Left lobe of liver (tissue), 2 donors: ENCODE data around the gene NUP35. TPM values are rescaled to one million over a fixed set of nuclear protein-coding genes. Genes with fewer than 3 reads are reported as not detected.
"Not testable (repeated sequence)": the region's sequence is repeated elsewhere in the genome, so short reads cannot be mapped to it uniquely, and the experiment has no call there.

Experiments
- ATAC-seq: fragments of 200-7000 bp; cut with Tn5 transposase; one replicate; pipeline ENCODE4 v1.9.1; 2020; ENCODE audit warnings: mild to moderate bottlenecking, moderate library complexity
- DNase-seq: peaks from one replicate; pipeline ENCODE4 v3.0.0-alpha.2; 2020; ENCODE audit warnings: low spot score
- total RNA-seq: library from RNA; stranded (reverse); gene quantifications from one replicate; pipeline ENCODE4 v1.2.1, GENCODE V29; 2021
- donor health status: DM: no; HTN: no; CAD: no; lungs with moderate emphysema.
- donor health status: DM: no; HTN: yes; CAD: no.

NUP35 gene
- total RNA-seq, 1 donor from 2014 or later = 9.5 TPM

- no peak for DNase-seq
- ATAC-seq = no peak
Measured at GRCh38 chr2:183126635-183127034, 2.4 kb downstream of the NUP35 start.

GRCh38 chr2:183134016-183134415 lies 9.8 kb downstream of the NUP35 start:
- ATAC-seq (no peak), DNase-seq (no peak)

GRCh38 chr2:183148955-183149354 lies 24.7 kb downstream of the NUP35 start:
- DNase-seq = no peak
- ATAC-seq = no peak

GRCh38 chr2:183149489-183149888 lies 25.2 kb downstream of the NUP35 start:
- DNase-seq (no peak), ATAC-seq (no peak)

- not testable (repeated sequence) for DNase-seq, ATAC-seq
Measured at GRCh38 chr2:183152280-183152679, 28.0 kb downstream of the NUP35 start.

GRCh38 chr2:183153967-183154366 lies 29.7 kb downstream of the NUP35 start:
- no peak for ATAC-seq

GRCh38 chr2:183154772-183155171 lies 30.5 kb downstream of the NUP35 start:
- DNase-seq, ATAC-seq: not testable (repeated sequence)

More at GRCh38 chr2:183153967-183154366, 29.7 kb downstream of the NUP35 start:
- DNase-seq = no peak

- ATAC-seq = no peak
- no peak for DNase-seq
Measured at GRCh38 chr2:183157131-183157530, 32.9 kb downstream of the NUP35 start.

GRCh38 chr2:183162362-183162761 lies 38.1 kb downstream of the NUP35 start:
- no peak for DNase-seq
- ATAC-seq = no peak

GRCh38 chr2:183163821-183164649 lies 39.8 kb downstream of the NUP35 start:
- ATAC-seq (no peak), DNase-seq (no peak)

- ATAC-seq = no peak
- no peak for DNase-seq
Measured at GRCh38 chr2:183164650-183165015, 40.4 kb downstream of the NUP35 start.

- DNase-seq (no peak), ATAC-seq (no peak)
Measured at GRCh38 chr2:183166210-183166609, 42.0 kb downstream of the NUP35 start.

- not testable (repeated sequence) for ATAC-seq
Measured at GRCh38 chr2:183166976-183167375, 42.7 kb downstream of the NUP35 start.

GRCh38 chr2:183172220-183172887 lies 48.1 kb downstream of the NUP35 start:
- ATAC-seq (no peak), DNase-seq (no peak)

More at GRCh38 chr2:183166976-183167375, 42.7 kb downstream of the NUP35 start:
- DNase-seq = not testable (repeated sequence)

GRCh38 chr2:183179156-183179555 lies 54.9 kb downstream of the NUP35 start:
- DNase-seq (no peak), ATAC-seq (no peak)

GRCh38 chr2:183185534-183185933 lies 61.3 kb downstream of the NUP35 start:
- ATAC-seq (no peak), DNase-seq (no peak)

GRCh38 chr2:183186296-183186695 lies 62.1 kb downstream of the NUP35 start:
- no peak for ATAC-seq
- no peak for DNase-seq

GRCh38 chr2:183186766-183187165 lies 62.5 kb downstream of the NUP35 start:
- DNase-seq (no peak), ATAC-seq (no peak)

GRCh38 chr2:183192343-183192742 lies 68.1 kb downstream of the NUP35 start:
- DNase-seq (no peak), ATAC-seq (no peak)

GRCh38 chr2:183193904-183194303 lies 69.7 kb downstream of the NUP35 start:
- DNase-seq (no peak), ATAC-seq (no peak)

- no peak for DNase-seq
- ATAC-seq = no peak
Measured at GRCh38 chr2:183195397-183195796, 71.2 kb downstream of the NUP35 start.

GRCh38 chr2:183195998-183196409 lies 71.8 kb downstream of the NUP35 start:
- DNase-seq (no peak), ATAC-seq (no peak)
